Astrocyte (in vitro differentiated cells and primary cell): Measurements from ENCODE around the gene TFPI2. TPM values are rescaled to one million over a fixed set of nuclear protein-coding genes. Genes with fewer than 3 reads are reported as not detected.
"Not testable (repeated sequence)": the region's sequence is repeated elsewhere in the genome, so short reads cannot be mapped to it uniquely, and the experiment has no call there.

Experiments
- DNase-seq: peaks from one replicate; pipeline ENCODE4 v3.0.0-alpha.2; 2010; ENCODE audit warnings: low read depth
- FAIRE-seq: peaks from 2 replicates; lab custom pipeline; 2011; peaks lifted over from hg19 to GRCh38; lab: Jason Lieb, UNC
- H2AFZ ChIP-seq: 2 replicates; pipeline ENCODE4 v1.6.0; 2012; ENCODE audit warnings: low read depth, low read length, inconsistent platforms
- H3K27ac ChIP-seq: 2 replicates; pipeline ENCODE4 v1.5.1; 2011; ENCODE audit warnings: low read depth, low read length, inconsistent platforms
- H3K27me3 ChIP-seq: 2 replicates; pipeline ENCODE4 v1.6.0; 2011; ENCODE audit warnings: low read length, inconsistent platforms; ENCODE audit not compliant: insufficient read depth
- H3K36me3 ChIP-seq: 2 replicates; pipeline ENCODE4 v1.5.1; 2011; ENCODE audit warnings: low read length, inconsistent platforms; ENCODE audit not compliant: insufficient read depth
- H3K4me1 ChIP-seq: 2 replicates; pipeline ENCODE4 v1.5.1; 2011; ENCODE audit warnings: low read length, inconsistent platforms; ENCODE audit not compliant: insufficient read depth
- H3K4me2 ChIP-seq: 2 replicates; pipeline ENCODE4 v1.6.0; 2012; ENCODE audit warnings: low read length, inconsistent platforms
- H3K4me3 ChIP-seq: 2 replicates; pipeline ENCODE4 v1.5.1; 2011; ENCODE audit warnings: low read depth, mild to moderate bottlenecking, low read length, inconsistent platforms; ENCODE audit not compliant: insufficient read depth
- H3K79me2 ChIP-seq: 2 replicates; pipeline ENCODE4 v1.6.0; 2012; ENCODE audit warnings: mild to moderate bottlenecking, low read length, inconsistent platforms; ENCODE audit not compliant: insufficient read depth
- H3K9ac ChIP-seq: 2 replicates; pipeline ENCODE4 v1.6.0; 2012; ENCODE audit warnings: mild to moderate bottlenecking, low read length, inconsistent platforms
- H3K9me3 ChIP-seq: 2 replicates; pipeline ENCODE4 v1.5.1; 2012; ENCODE audit warnings: low read depth, mild to moderate bottlenecking, low read length, inconsistent platforms; ENCODE audit not compliant: insufficient read depth
- H4K20me1 ChIP-seq: 2 replicates; pipeline ENCODE4 v1.6.0; 2012; ENCODE audit warnings: low read length, inconsistent platforms; ENCODE audit not compliant: insufficient read depth
- H3K27ac Mint-ChIP-seq: one replicate; pipeline ENCODE4 v1.8.0; 2021; ENCODE audit warnings: mild to moderate bottlenecking, mixed read lengths; ENCODE audit not compliant: unreplicated experiment
- H3K27me3 Mint-ChIP-seq: one replicate; pipeline ENCODE4 v1.8.0; 2021; ENCODE audit warnings: low read depth, mixed read lengths; ENCODE audit not compliant: unreplicated experiment
- H3K36me3 Mint-ChIP-seq: one replicate; pipeline ENCODE4 v1.8.0; 2021; ENCODE audit warnings: low read depth, mixed read lengths; ENCODE audit not compliant: unreplicated experiment
- H3K4me1 Mint-ChIP-seq: one replicate; pipeline ENCODE4 v1.8.0; 2021; ENCODE audit warnings: low read depth, mixed read lengths; ENCODE audit not compliant: unreplicated experiment
- H3K4me3 Mint-ChIP-seq: one replicate; pipeline ENCODE4 v1.8.0; 2021; ENCODE audit warnings: mild to moderate bottlenecking, moderate library complexity, mixed read lengths; ENCODE audit not compliant: unreplicated experiment
- H3K9me3 Mint-ChIP-seq: one replicate; pipeline ENCODE4 v1.8.0; 2021; ENCODE audit warnings: mild to moderate bottlenecking, mixed read lengths; ENCODE audit not compliant: unreplicated experiment
- EZH2 ChIP-seq: IDR thresholded peaks from 2 replicates; pipeline ENCODE4 v1.6.1; 2012; ENCODE audit warnings: mild to moderate bottlenecking, low read length, inconsistent platforms; ENCODE audit not compliant: insufficient read depth
- total RNA-seq: library from RNA; stranded (reverse); gene quantifications from 2 replicates; pipeline ENCODE4 v1.2.1, GENCODE V29; 2021
- TF ChIP-seq, protein P1 (sequence below): IDR thresholded peaks from 2 replicates; pipeline ENCODE4 v1.5.1; 2011; ENCODE audit warnings: low read depth, mild to moderate bottlenecking, inconsistent platforms, low read length, moderate library complexity; ENCODE audit not compliant: insufficient read depth

TFPI2 gene
- total RNA-seq, 1 donor from 2014 or later, result 74.8 TPM

DNA sequence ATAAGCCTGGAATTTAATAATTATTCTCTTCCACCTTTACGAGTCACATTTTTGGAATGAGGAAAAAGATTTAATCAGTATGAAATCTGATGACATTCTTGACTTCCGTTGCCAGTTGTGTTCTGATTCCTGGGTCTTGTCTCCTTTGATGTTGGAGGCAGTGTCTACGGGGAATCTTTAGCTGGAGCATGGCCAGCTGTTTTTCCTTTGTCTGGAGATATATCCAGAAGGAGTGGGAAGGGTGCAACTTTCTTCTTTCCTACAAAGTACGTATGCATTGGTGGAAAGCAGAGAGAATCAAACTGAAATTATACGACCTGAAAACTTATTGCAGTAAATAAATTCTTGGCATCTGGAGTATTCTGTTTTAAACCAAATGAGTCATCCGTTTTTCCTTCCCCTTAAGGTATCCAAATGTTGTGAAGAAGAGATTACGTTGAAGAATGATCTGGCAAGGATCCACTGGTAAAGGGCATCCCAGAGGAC is 24.1 kb upstream of the TFPI2 start:
- Histone ChIP-seq H2AFZ (no peak overlapping the region), H3K4me3 (no peak overlapping the region), H3K9me3 (no peaks in the 10 kb centered on the region), H3K79me2 (no peaks in the 10 kb centered on the region), H3K27ac (no peak overlapping the region), H4K20me1 (no peaks in the 10 kb centered on the region), H3K27me3 (no peaks in the 10 kb centered on the region), H3K4me2 (peak overlapping the region; percentile 48), H3K4me1 (no peaks in the 10 kb centered on the region), H3K9ac (no peak overlapping the region), H3K36me3 (no peaks in the 10 kb centered on the region)
- H3K27me3 Mint-ChIP-seq, result no peaks in the 10 kb centered on the region
- peak; percentile 75 for DNase-seq
- peaks cover 4% of the 10 kb centered on the region for H3K4me1 Mint-ChIP-seq
- FAIRE-seq, result peak; percentile 65
- H3K27ac Mint-ChIP-seq, result peak overlapping the region; percentile 59
- no peaks in the 10 kb centered on the region for H3K36me3 Mint-ChIP-seq
- no peak overlapping the region for H3K4me3 Mint-ChIP-seq
- no peak for TF ChIP-seq EZH2
- TF ChIP-seq, protein P1, sequence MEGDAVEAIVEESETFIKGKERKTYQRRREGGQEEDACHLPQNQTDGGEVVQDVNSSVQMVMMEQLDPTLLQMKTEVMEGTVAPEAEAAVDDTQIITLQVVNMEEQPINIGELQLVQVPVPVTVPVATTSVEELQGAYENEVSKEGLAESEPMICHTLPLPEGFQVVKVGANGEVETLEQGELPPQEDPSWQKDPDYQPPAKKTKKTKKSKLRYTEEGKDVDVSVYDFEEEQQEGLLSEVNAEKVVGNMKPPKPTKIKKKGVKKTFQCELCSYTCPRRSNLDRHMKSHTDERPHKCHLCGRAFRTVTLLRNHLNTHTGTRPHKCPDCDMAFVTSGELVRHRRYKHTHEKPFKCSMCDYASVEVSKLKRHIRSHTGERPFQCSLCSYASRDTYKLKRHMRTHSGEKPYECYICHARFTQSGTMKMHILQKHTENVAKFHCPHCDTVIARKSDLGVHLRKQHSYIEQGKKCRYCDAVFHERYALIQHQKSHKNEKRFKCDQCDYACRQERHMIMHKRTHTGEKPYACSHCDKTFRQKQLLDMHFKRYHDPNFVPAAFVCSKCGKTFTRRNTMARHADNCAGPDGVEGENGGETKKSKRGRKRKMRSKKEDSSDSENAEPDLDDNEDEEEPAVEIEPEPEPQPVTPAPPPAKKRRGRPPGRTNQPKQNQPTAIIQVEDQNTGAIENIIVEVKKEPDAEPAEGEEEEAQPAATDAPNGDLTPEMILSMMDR, result no peak
- no peaks in the 10 kb centered on the region for H3K9me3 Mint-ChIP-seq

DNA sequence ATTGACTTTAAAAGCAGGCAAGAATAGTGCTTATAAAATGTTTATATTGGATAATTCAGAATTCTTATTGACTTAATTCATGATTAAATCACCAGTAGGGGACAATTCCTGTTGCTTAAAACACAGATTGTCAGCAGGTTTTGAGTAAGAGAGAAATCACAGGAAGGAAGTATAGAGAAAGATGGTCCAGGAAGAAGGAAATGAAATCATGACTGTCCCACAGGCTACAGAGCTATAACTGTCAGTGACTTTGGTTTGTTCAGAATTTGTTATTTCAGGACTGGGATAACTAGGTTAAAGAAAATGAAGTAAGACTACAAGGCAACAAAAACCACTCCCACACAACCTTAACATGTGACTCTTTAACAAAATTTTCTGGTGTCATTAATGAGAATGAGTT is 22.6 kb upstream of the TFPI2 start:
- Histone ChIP-seq H3K79me2 (no peaks in the 10 kb centered on the region), H3K4me1 (no peaks in the 10 kb centered on the region), H4K20me1 (no peaks in the 10 kb centered on the region), H3K27me3 (no peaks in the 10 kb centered on the region), H3K9ac (no peak overlapping the region), H3K4me3 (no peak overlapping the region), H3K4me2 (no peak overlapping the region), H3K9me3 (no peaks in the 10 kb centered on the region), H3K36me3 (no peaks in the 10 kb centered on the region), H2AFZ (no peak overlapping the region), H3K27ac (no peak overlapping the region)
- no peak overlapping the region for H3K4me3 Mint-ChIP-seq
- FAIRE-seq (no peak), DNase-seq (no peak)
- H3K4me1 Mint-ChIP-seq, result peaks cover 4% of the 10 kb centered on the region
- TF ChIP-seq EZH2, result no peak
- TF ChIP-seq, protein P1, result no peak
- no peaks in the 10 kb centered on the region for H3K27me3 Mint-ChIP-seq
- H3K9me3 Mint-ChIP-seq, result no peaks in the 10 kb centered on the region
- H3K27ac Mint-ChIP-seq, result no peak overlapping the region
- H3K36me3 Mint-ChIP-seq, result no peaks in the 10 kb centered on the region

DNA sequence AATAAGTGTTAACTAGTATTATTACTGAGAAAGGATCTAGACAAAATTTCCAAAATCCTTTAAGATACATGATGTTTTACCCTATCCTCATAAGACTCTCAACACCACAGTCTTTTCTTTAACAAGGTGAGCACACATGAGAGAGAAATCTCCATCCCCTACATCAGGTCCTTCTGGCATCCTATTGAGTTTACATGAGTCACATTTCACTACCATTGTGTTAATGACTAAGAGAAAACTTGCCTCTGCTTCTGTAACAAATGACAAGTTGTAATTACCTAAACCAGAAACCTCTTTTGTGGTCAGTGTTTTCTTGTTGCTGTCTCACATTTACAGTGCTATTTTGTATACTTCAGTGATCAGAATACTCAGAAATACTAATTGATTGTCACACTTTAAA is 21.1 kb upstream of the TFPI2 start:
- peak; percentile 82 for FAIRE-seq
- H3K27ac Mint-ChIP-seq, H2AFZ ChIP-seq, H3K4me3 Mint-ChIP-seq, H3K79me2 ChIP-seq, H3K4me3 ChIP-seq, H4K20me1 ChIP-seq, H3K27me3 Mint-ChIP-seq, H3K36me3 ChIP-seq, H3K9me3 ChIP-seq, H3K36me3 Mint-ChIP-seq, H3K9ac ChIP-seq, H3K4me2 ChIP-seq, H3K9me3 Mint-ChIP-seq, H3K4me1 Mint-ChIP-seq, H3K4me1 ChIP-seq, H3K27me3 ChIP-seq, H3K27ac ChIP-seq: not testable (repeated sequence)
- peak; percentile 42 for DNase-seq

DNA sequence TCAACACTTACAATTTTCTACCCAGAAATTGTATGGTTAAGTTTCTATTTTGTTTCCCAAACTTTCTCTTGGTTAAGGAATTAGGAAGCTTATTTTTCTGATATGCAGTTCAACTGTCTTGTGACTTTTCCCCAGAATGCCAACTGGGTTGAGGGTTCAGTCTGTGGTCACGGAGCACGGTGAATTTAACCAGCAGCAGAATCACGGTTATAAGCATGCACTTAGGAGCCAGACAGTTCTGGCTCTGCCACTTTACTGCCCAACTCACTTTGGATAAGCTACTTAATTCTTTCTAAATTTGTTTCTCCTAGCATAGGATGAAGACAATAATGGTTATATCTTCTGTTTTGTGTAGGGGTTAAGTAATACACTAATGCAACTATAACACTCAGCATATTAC is 20.7 kb upstream of the TFPI2 start:
- not testable (repeated sequence) for H3K36me3 Mint-ChIP-seq, H3K4me1 Mint-ChIP-seq, H3K27me3 Mint-ChIP-seq, H3K9me3 Mint-ChIP-seq, H3K9me3 ChIP-seq, H3K4me1 ChIP-seq, H2AFZ ChIP-seq, H3K27me3 ChIP-seq, H3K4me2 ChIP-seq, H3K9ac ChIP-seq, H3K36me3 ChIP-seq, H3K27ac Mint-ChIP-seq, H3K4me3 ChIP-seq, H3K27ac ChIP-seq, FAIRE-seq, H4K20me1 ChIP-seq, H3K4me3 Mint-ChIP-seq, DNase-seq, H3K79me2 ChIP-seq
